ENCODE results near the gene TFPI.

Gene TFPI

GRCh38 chr2:187503700-187504099 is 50.5 kb downstream of the TFPI start:
- DNase-seq, result no peak

- no peak for DNase-seq
Observed at GRCh38 chr2:187502467-187502866, 51.8 kb downstream of the TFPI start.

GRCh38 chr2:187500585-187501359 is 53.5 kb downstream of the TFPI start:
- no peak for DNase-seq

GRCh38 chr2:187499941-187500532 is 54.2 kb downstream of the TFPI start:
- no peak for DNase-seq

GRCh38 chr2:187497858-187498463 is 56.3 kb downstream of the TFPI start:
- DNase-seq, result no peak

GRCh38 chr2:187497140-187497539 is 57.1 kb downstream of the TFPI start:
- DNase-seq, result no peak

GRCh38 chr2:187495324-187495723 is 58.9 kb downstream of the TFPI start:
- DNase-seq, result no peak

GRCh38 chr2:187493877-187494568 is 60.2 kb downstream of the TFPI start:
- no peak for DNase-seq

GRCh38 chr2:187493180-187493579 is 61.1 kb downstream of the TFPI start:
- no peak for DNase-seq

GRCh38 chr2:187486241-187486640 is 68.0 kb downstream of the TFPI start:
- no peak for DNase-seq

- DNase-seq, result no peak
Observed at GRCh38 chr2:187485523-187485922, 68.7 kb downstream of the TFPI start.

GRCh38 chr2:187483537-187483936 is 70.7 kb downstream of the TFPI start:
- no peak for DNase-seq

GRCh38 chr2:187482796-187483195 is 71.4 kb downstream of the TFPI start:
- DNase-seq, result no peak

GRCh38 chr2:187481543-187481942 is 72.7 kb downstream of the TFPI start:
- no peak for DNase-seq

GRCh38 chr2:187478719-187479118 is 75.5 kb downstream of the TFPI start:
- no peak for DNase-seq

GRCh38 chr2:187477051-187477450 is 77.2 kb downstream of the TFPI start:
- no peak for DNase-seq

- DNase-seq, result no peak
Observed at GRCh38 chr2:187475499-187476248, 78.6 kb downstream of the TFPI start.

- DNase-seq, result no peak
Observed at GRCh38 chr2:187470698-187471097, 83.5 kb downstream of the TFPI start.

GRCh38 chr2:187469538-187469937 is 84.7 kb downstream of the TFPI start:
- no peak for DNase-seq

GRCh38 chr2:187468262-187468661 is 86.0 kb downstream of the TFPI start:
- no peak for DNase-seq

- DNase-seq, result no peak
Observed at GRCh38 chr2:187466129-187466792, 88.0 kb downstream of the TFPI start.

- no peak for DNase-seq
Observed at GRCh38 chr2:187462839-187463238, 91.4 kb downstream of the TFPI start.

Data from NCI-H187 (cell line).